Tibial nerve (tissue), 4 donors: ENCODE data around the gene RUNX1. TPM values are rescaled to one million over a fixed set of nuclear protein-coding genes. Genes with fewer than 3 reads are reported as not detected.

Experiments
- DNase-seq, 2 donors: peaks; one replicate each; pipeline ENCODE4 v3.0.0-alpha.2; 2019; ENCODE audit warnings: low spot score in 2 of 2
- H3K27ac ChIP-seq, 4 donors: fragments of 200-600 bp; sonication (generic) in 3 of 4; one replicate each; pipeline ENCODE4 v1.5.1; 2017 to 2019; ENCODE audit warnings: mild to moderate bottlenecking in 1 of 4
- H3K27me3 ChIP-seq, 2 donors: fragments of 200-600 bp; sonication (generic) in 1 of 2; one replicate each; pipeline versions ENCODE4 v1.5.1 to v1.6.0; 2017 to 2019
- H3K36me3 ChIP-seq, 3 donors: fragments of 200-600 bp; sonication (generic); one replicate each; pipeline ENCODE4 v1.5.1; 2018 to 2019
- H3K4me1 ChIP-seq, 4 donors: fragments of 200-600 bp; sonication (generic) in 3 of 4; one replicate each; pipeline ENCODE4 v1.5.1; 2017 to 2019
- H3K4me3 ChIP-seq, 4 donors: fragments of 200-600 bp; sonication (generic) in 3 of 4; one replicate each; pipeline ENCODE4 v1.5.1; 2017 to 2019; ENCODE audit warnings: mild to moderate bottlenecking in 1 of 4, moderate library complexity in 1 of 4
- H3K9me3 ChIP-seq, 4 donors: fragments of 200-600 bp; sonication (generic) in 3 of 4; one replicate each; pipeline ENCODE4 v1.5.1; 2017 to 2019
- CTCF ChIP-seq, 5 experiments: fragments of 200-600 bp in 3 of 5; fragments of 450-650 bp in 2 of 5; sonication (generic) in 3 of 5; IDR thresholded peaks; one replicate each; pipeline ENCODE4 v1.5.1; 2016 to 2019; ENCODE audit warnings: antibody characterized with exemption in 5 of 5, mild to moderate bottlenecking in 3 of 5, moderate library complexity in 2 of 5
- EP300 ChIP-seq, 2 donors: sonication (generic); formaldehyde crosslinking; IDR thresholded peaks; one replicate each; pipeline ENCODE4 v1.6.1; 2017; ENCODE audit warnings: antibody characterized with exemption in 2 of 2, mild to moderate bottlenecking in 1 of 2
- POLR2A ChIP-seq, 2 donors: fragments of 450-650 bp; IDR thresholded peaks; one replicate each; pipeline ENCODE4 v1.6.1; 2017; ENCODE audit warnings: antibody characterized with exemption in 2 of 2, mild to moderate bottlenecking in 2 of 2, moderate library complexity in 2 of 2
- WGBS, 2 donors: methylation state at CpG; one replicate each; pipeline ENCODE4 v1.1.5; 2018; 5-methylcytosine and 5-hydroxymethylcytosine counted together
- total RNA-seq, 4 donors: library from RNA; depleted of rRNA; stranded (reverse); fragments of >200 nt; gene quantifications; one replicate each; pipeline ENCODE4 v1.1.0, GENCODE V29; 2016

Gene RUNX1
- total RNA-seq, 4 donors from 2014 or later: 23.6 to 36.9 (median 26.3) TPM

- Histone ChIP-seq H3K4me1 (peaks cover 0 to 9% (median 1%) of the 10 kb centered on the region in 4 donors), H3K9me3 (no peaks in the 10 kb centered on the region), H3K27ac (peak overlapping the region in 1 of 4 donors; percentile 26), H3K27me3 (no peaks in the 10 kb centered on the region), H3K4me3 (no peak overlapping the region), H3K36me3 (peaks cover 0 to 87% (median 0%) of the 10 kb centered on the region in 3 donors)
- TF ChIP-seq POLR2A (IDR thresholded peaks at IDR 0.05): no peak
- TF ChIP-seq EP300 (IDR thresholded peaks at IDR 0.05): no peak
- TF ChIP-seq CTCF (IDR thresholded peaks at IDR 0.05): no peak
- WGBS, 2 donors: 73 to 95% methylated on average over 3 of the region's 3 CpGs
- DNase-seq: no peak
These were observed 223.1 kb downstream of the RUNX1 start for GRCh38 chr21:34825948-34826548.

GRCh38 chr21:34825101-34825500 is 224.0 kb downstream of the RUNX1 start:
- WGBS, 2 donors: 93 to 95% methylated on average over 3 of the region's 3 CpGs
- H3K4me3 ChIP-seq: no peak overlapping the region
- DNase-seq: no peak
- H3K9me3 ChIP-seq: no peaks in the 10 kb centered on the region
- H3K27me3 ChIP-seq: no peaks in the 10 kb centered on the region
- H3K4me1 ChIP-seq: peaks cover 0 to 11% (median 1%) of the 10 kb centered on the region in 4 donors
- H3K27ac ChIP-seq: peak overlapping the region in 1 of 4 donors; percentile 31
- H3K36me3 ChIP-seq: peaks cover 0 to 86% (median 0%) of the 10 kb centered on the region in 3 donors
- TF ChIP-seq EP300 (IDR thresholded peaks at IDR 0.05) (no peak), POLR2A (IDR thresholded peaks at IDR 0.05) (no peak)

DNA sequence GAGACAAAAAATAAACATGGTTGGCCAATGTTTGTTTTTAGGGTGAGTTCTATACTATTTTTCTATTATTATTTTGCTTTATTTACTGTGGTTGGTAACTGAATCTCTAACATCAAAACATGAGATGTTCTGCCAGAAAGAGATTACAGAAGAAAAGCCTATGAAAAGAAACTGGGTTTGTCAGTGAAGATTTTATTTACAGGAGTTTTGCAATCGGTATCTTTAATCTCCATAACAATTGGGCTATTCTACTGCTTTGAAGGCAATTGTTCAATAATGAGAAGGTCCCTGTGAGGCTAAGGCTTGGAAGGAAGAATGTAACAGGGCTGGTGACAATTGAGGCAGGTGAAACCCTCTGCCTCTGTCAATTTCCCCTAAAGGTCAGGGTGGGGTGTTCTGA is 224.8 kb downstream of the RUNX1 start:
- Histone ChIP-seq H3K27me3 (no peaks in the 10 kb centered on the region), H3K9me3 (no peaks in the 10 kb centered on the region), H3K4me1 (peaks cover 0 to 19% (median 1%) of the 10 kb centered on the region in 4 donors), H3K36me3 (peaks cover 0 to 81% (median 0%) of the 10 kb centered on the region in 3 donors), H3K27ac (peak overlapping the region in 1 of 4 donors; percentile 36), H3K4me3 (no peak overlapping the region)
- no peak for DNase-seq
- WGBS, 2 donors: 50 to 54% methylated on average over 1 of the region's 1 CpG
- TF ChIP-seq EP300 (IDR thresholded peaks at IDR 0.05): no peak
- no peak for TF ChIP-seq POLR2A (IDR thresholded peaks at IDR 0.05)
- TF ChIP-seq CTCF (IDR thresholded peaks at IDR 0.05): no peak

- no peak for TF ChIP-seq EP300 (IDR thresholded peaks at IDR 0.05)
- TF ChIP-seq CTCF (IDR thresholded peaks at IDR 0.05): no peak
- TF ChIP-seq POLR2A (IDR thresholded peaks at IDR 0.05): no peak
- Histone ChIP-seq H3K4me3 (no peak overlapping the region), H3K4me1 (peaks cover 0 to 30% (median 4%) of the 10 kb centered on the region in 4 donors), H3K36me3 (peaks cover 0 to 68% (median 0%) of the 10 kb centered on the region in 3 donors), H3K27me3 (no peaks in the 10 kb centered on the region), H3K9me3 (no peaks in the 10 kb centered on the region), H3K27ac (no peak overlapping the region)
- 93 to 96% methylated on average over 6 of the region's 6 CpGs for WGBS, 2 donors
- no peak for DNase-seq
These were observed 226.2 kb downstream of the RUNX1 start for GRCh38 chr21:34822942-34823341.

DNA sequence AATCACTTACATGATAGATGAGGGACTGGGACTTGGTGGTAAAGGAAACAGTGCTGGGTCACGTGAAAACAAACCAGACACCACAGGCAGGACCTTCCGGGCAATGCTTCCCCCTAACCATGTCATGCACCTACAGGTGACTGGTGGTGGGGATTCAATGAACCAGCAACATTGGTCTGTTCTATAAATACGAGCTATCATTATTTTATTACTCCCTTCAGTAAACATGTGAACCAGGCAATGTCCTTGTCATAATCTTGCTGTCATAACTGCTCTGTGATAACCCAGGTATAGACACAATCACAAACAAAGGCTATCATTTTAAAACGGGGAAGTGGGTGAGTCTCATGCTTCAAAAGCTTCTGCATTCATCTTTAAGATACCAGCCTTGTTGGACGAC is 226.9 kb downstream of the RUNX1 start:
- TF ChIP-seq POLR2A (IDR thresholded peaks at IDR 0.05) (no peak), EP300 (IDR thresholded peaks at IDR 0.05) (no peak), CTCF (IDR thresholded peaks at IDR 0.05) (no peak)
- DNase-seq: no peak
- Histone ChIP-seq H3K9me3 (no peaks in the 10 kb centered on the region), H3K27me3 (no peaks in the 10 kb centered on the region), H3K4me1 (peaks cover 0 to 23% (median 4%) of the 10 kb centered on the region in 4 donors), H3K36me3 (peaks cover 0 to 65% (median 0%) of the 10 kb centered on the region in 3 donors), H3K27ac (no peak overlapping the region), H3K4me3 (no peak overlapping the region)
- WGBS, 2 donors: 91% methylated on average over 5 of the region's 5 CpGs
